HEK293 (cell line): ENCODE data around the gene PGP.
A peak's percentile ranks its signal among the peaks of the same experiment; 100 is the strongest.

ENCODE experiments used
- CTCF ChIA-PET: fragments of 350-600 bp; formaldehyde crosslinking; extraction: SDS; loops from one replicate; lab custom pipeline; 2021; ENCODE audit warnings: antibody characterized with exemption; lab: Yijun Ruan, JAX
- POLR2A ChIA-PET: fragments of 300-600 bp; formaldehyde crosslinking; extraction: SDS; loops from one replicate; lab custom pipeline; 2020; ENCODE audit warnings: antibody characterized with exemption, inconsistent platforms; lab: Yijun Ruan, JAX
- H3K27ac ChIP-seq: fragments of 200-500 bp; sonication (Bioruptor generic); 2 replicates; pipeline ENCODE4 v1.5.1; 2014; ENCODE audit warnings: low read depth, low read length, control low read depth, inconsistent platforms; ENCODE audit errors: extremely low read depth
- H3K36me3 ChIP-seq, 2 experiments: fragments of 200-500 bp in 1 of 2; sonication (Bioruptor generic) in 1 of 2; 1 replicate in 1 of 2; 2 replicates in 1 of 2; pipeline ENCODE4 v1.5.1; 2014 to 2017; ENCODE audit warnings: inconsistent platforms in 2 of 2, low read length in 2 of 2; ENCODE audit not compliant: control insufficient read depth in 2 of 2, insufficient read depth in 1 of 2
- H3K4me1 ChIP-seq: fragments of 200-500 bp; sonication (Bioruptor generic); 2 replicates; pipeline ENCODE4 v1.5.1; 2014; ENCODE audit warnings: mild to moderate bottlenecking, low read length, inconsistent platforms; ENCODE audit not compliant: control insufficient read depth, insufficient read depth
- H3K4me3 ChIP-seq: 2 replicates; pipeline ENCODE4 v1.5.1; 2011; ENCODE audit warnings: low read depth, mild to moderate bottlenecking, control low read depth, low read length, moderate library complexity
- H3K9me3 ChIP-seq: fragments of 200-500 bp; sonication (Bioruptor generic); 2 replicates; pipeline ENCODE4 v1.5.1; 2014; ENCODE audit warnings: low read depth, low read length, inconsistent platforms; ENCODE audit not compliant: control insufficient read depth, insufficient read depth
- HOXC10 ChIP-seq: sonication (generic); formaldehyde crosslinking; IDR thresholded peaks from 2 replicates; pipeline ENCODE4 v1.8.1; 2023; ENCODE audit warnings: mild to moderate bottlenecking, missing genetic modification reagents
- KLF17 ChIP-seq: fragments of 450-650 bp; formaldehyde crosslinking; IDR thresholded peaks from 2 replicates; pipeline ENCODE4 v1.5.1; 2016; ENCODE audit warnings: missing biosample characterization, missing genetic modification characterization
- PRDM2 ChIP-seq: fragments of 450-650 bp; formaldehyde crosslinking; IDR thresholded peaks from 2 replicates; pipeline ENCODE4 v1.5.1; 2016; ENCODE audit warnings: missing biosample characterization, missing genetic modification characterization, borderline replicate concordance
- SETDB1 ChIP-seq: IDR thresholded peaks from one replicate; pipeline ENCODE4 v1.6.1; 2017; ENCODE audit warnings: mild to moderate bottlenecking, low read length, moderate library complexity, mixed read lengths; ENCODE audit not compliant: insufficient read length
- ZFP37 ChIP-seq: fragments of 450-650 bp; formaldehyde crosslinking; IDR thresholded peaks from 2 replicates; pipeline ENCODE4 v1.5.1; 2016; ENCODE audit warnings: missing biosample characterization, missing genetic modification characterization
- ZNF175 ChIP-seq: fragments of 450-650 bp; formaldehyde crosslinking; IDR thresholded peaks from 2 replicates; pipeline ENCODE4 v1.5.1; 2016; ENCODE audit warnings: missing biosample characterization, missing genetic modification characterization
- ZNF24 ChIP-seq: fragments of 450-650 bp; formaldehyde crosslinking; IDR thresholded peaks from 2 replicates; pipeline ENCODE4 v1.5.1; 2016; ENCODE audit warnings: missing biosample characterization, missing genetic modification characterization
- ZNF280C ChIP-seq: fragments of 450-650 bp; formaldehyde crosslinking; IDR thresholded peaks from 2 replicates; pipeline ENCODE4 v1.5.1; 2016; ENCODE audit warnings: missing biosample characterization, missing genetic modification characterization
- ZNF394 ChIP-seq: fragments of 450-650 bp; formaldehyde crosslinking; IDR thresholded peaks from 2 replicates; pipeline ENCODE4 v1.5.1; 2016; ENCODE audit warnings: missing biosample characterization, missing genetic modification characterization, mild to moderate bottlenecking, moderate library complexity, borderline replicate concordance
- ZNF513 ChIP-seq: fragments of 450-650 bp; IDR thresholded peaks from 2 replicates; pipeline ENCODE4 v1.5.1; 2018; ENCODE audit warnings: missing biosample characterization, missing genetic modification characterization
- ZNF585B ChIP-seq: fragments of 450-650 bp; formaldehyde crosslinking; IDR thresholded peaks from 2 replicates; pipeline ENCODE4 v1.5.1; 2016; ENCODE audit warnings: missing biosample characterization, missing genetic modification characterization
- ZNF600 ChIP-seq: fragments of 450-650 bp; formaldehyde crosslinking; IDR thresholded peaks from 2 replicates; pipeline ENCODE4 v1.5.1; 2016; ENCODE audit warnings: missing biosample characterization, missing genetic modification characterization

The PGP gene

GRCh38 chr16:2223221-2223941 is 8.7 kb upstream of the PGP start, which contains the start of gene E4F1 (continued):
- TF ChIP-seq KLF17 (tag by site-specific recombination) (peak; percentile 72), HOXC10 (CRISPR knock-in tag) (0 out of 2 replicates have a peak, but pooled peaks have one; percentile 91), ZNF585B (tag by site-specific recombination) (no peak), ZNF394 (tag by site-specific recombination) (peak; percentile 36; the same call in 1 of the 2 replicates)
- TF ChIP-seq, all 188 proteins: peak for 58

- Histone ChIP-seq H3K4me1 (0 out of 2 replicates have a peak, but pooled peaks cover 2% of the 10 kb centered on the region), H3K4me3 (no peak overlapping the region), H3K36me3 (peaks cover 0 to 21% of the 10 kb centered on the region in 2 experiments; a peak in 1 of 3 replicates), H3K27ac (no peak overlapping the region), H3K9me3 (no peaks in the 10 kb centered on the region)
- POLR2A ChIA-PET = no interaction called here
- TF ChIP-seq ZNF513 = no peak
- TF ChIP-seq ZNF24 = no peak
- TF ChIP-seq ZFP37 (tag by site-specific recombination) = no peak
- no peak for TF ChIP-seq ZNF600 (tag by site-specific recombination)
- TF ChIP-seq ZNF280C = no peak
- TF ChIP-seq PRDM2 (tag by site-specific recombination) = no peak
- TF ChIP-seq ZNF175 (tag by site-specific recombination) = no peak
- TF ChIP-seq SETDB1 = no peak
- CTCF ChIA-PET = interaction anchor here (0.7 kb wide), 1 partner anchor 303 kb away, joined by 3 read pairs; no protein-coding TSS in a partner anchor
Measured at GRCh38 chr16:2216330-2216729, 1.7 kb upstream of the PGP start.
